CD8-positive, alpha-beta memory T cell (primary cell): ENCODE data around the gene DOCK1. TPM values are rescaled to one million over a fixed set of nuclear protein-coding genes. Genes with fewer than 3 reads are reported as not detected.

Experiments used
- CTCF ChIA-PET: fragments of 350-600 bp; sonication (Branson Sonifier 250); formaldehyde crosslinking; loops from one replicate; lab custom pipeline; 2021; ENCODE audit warnings: antibody characterized with exemption; lab: Charles Lee
- POLR2A ChIA-PET: fragments of 350-600 bp; sonication (Branson Sonifier 250); formaldehyde crosslinking; loops from one replicate; lab custom pipeline; 2021; ENCODE audit warnings: antibody characterized with exemption; lab: Charles Lee
- DNase-seq, 5 donors: peaks; one replicate each; pipeline versions ENCODE4 v3.0.0 to v3.0.0-alpha.2; 2020 to 2022; ENCODE audit warnings: mixed read lengths in 1 of 5
- H3K27ac ChIP-seq: one replicate; pipeline ENCODE4 v1.7.0; 2013; ENCODE audit warnings: low read depth, mild to moderate bottlenecking, low read length, moderate library complexity
- H3K27me3 ChIP-seq: 2 replicates; pipeline ENCODE4 v1.7.0; 2013; ENCODE audit warnings: low read length, mild to moderate bottlenecking; ENCODE audit not compliant: insufficient read depth, poor library complexity, severe bottlenecking
- H3K36me3 ChIP-seq: 2 replicates; pipeline ENCODE4 v1.7.0; 2013; ENCODE audit warnings: mild to moderate bottlenecking, low read length, moderate library complexity; ENCODE audit not compliant: insufficient read depth
- H3K4me1 ChIP-seq: 2 replicates; pipeline ENCODE4 v1.7.0; 2013; ENCODE audit warnings: mild to moderate bottlenecking, low read length, moderate library complexity; ENCODE audit not compliant: insufficient read depth
- H3K4me3 ChIP-seq: 2 replicates; pipeline ENCODE4 v1.7.0; 2013; ENCODE audit warnings: mild to moderate bottlenecking, low read length
- H3K9me3 ChIP-seq: 2 replicates; pipeline ENCODE4 v1.7.0; 2013; ENCODE audit warnings: mild to moderate bottlenecking, low read length
- H3K27ac Mint-ChIP-seq, 8 donors: one replicate each; pipeline ENCODE4 v1.8.0; 2020 to 2021; ENCODE audit warnings: mixed read lengths in 8 of 8, mild to moderate bottlenecking in 6 of 8, inconsistent platforms in 3 of 8, moderate library complexity in 3 of 8
- H3K27me3 Mint-ChIP-seq, 2 donors: one replicate each; pipeline ENCODE4 v1.8.0; 2020 to 2021; ENCODE audit warnings: mixed read lengths in 2 of 2, mild to moderate bottlenecking in 1 of 2, moderate library complexity in 1 of 2
- H3K36me3 Mint-ChIP-seq, 3 donors: one replicate each; pipeline ENCODE4 v1.8.0; 2020 to 2021; ENCODE audit warnings: mixed read lengths in 3 of 3, inconsistent platforms in 1 of 3, mild to moderate bottlenecking in 1 of 3
- H3K4me1 Mint-ChIP-seq, 3 donors: one replicate each; pipeline ENCODE4 v1.8.0; 2020 to 2021; ENCODE audit warnings: mixed read lengths in 3 of 3, inconsistent platforms in 1 of 3, mild to moderate bottlenecking in 1 of 3
- H3K4me3 Mint-ChIP-seq, 7 donors: one replicate each; pipeline ENCODE4 v1.8.0; 2020 to 2021; ENCODE audit warnings: mixed read lengths in 7 of 7, mild to moderate bottlenecking in 6 of 7, moderate library complexity in 4 of 7, inconsistent platforms in 2 of 7
- H3K9me3 Mint-ChIP-seq, 5 donors: one replicate each; pipeline ENCODE4 v1.8.0; 2020 to 2022; ENCODE audit warnings: mixed read lengths in 5 of 5, mild to moderate bottlenecking in 3 of 5, moderate library complexity in 2 of 5, inconsistent platforms in 1 of 5
- polyA plus RNA-seq: library from polyadenylated mRNA; unstranded; fragments of 300-500 nt; fragmentation: Illumina TruSeq; gene quantifications from one replicate; pipeline ENCODE4 v1.2.3, GENCODE V29; 2021
- total RNA-seq, 2 experiments: library from RNA; stranded (reverse); gene quantifications; one replicate each; pipeline ENCODE4 v1.2.3, GENCODE V29; 2021

DOCK1 gene
- total and polyA plus RNA-seq, 3 experiments from 2014 or later: 0.16 to 0.18 TPM; not detected in 1

DNA sequence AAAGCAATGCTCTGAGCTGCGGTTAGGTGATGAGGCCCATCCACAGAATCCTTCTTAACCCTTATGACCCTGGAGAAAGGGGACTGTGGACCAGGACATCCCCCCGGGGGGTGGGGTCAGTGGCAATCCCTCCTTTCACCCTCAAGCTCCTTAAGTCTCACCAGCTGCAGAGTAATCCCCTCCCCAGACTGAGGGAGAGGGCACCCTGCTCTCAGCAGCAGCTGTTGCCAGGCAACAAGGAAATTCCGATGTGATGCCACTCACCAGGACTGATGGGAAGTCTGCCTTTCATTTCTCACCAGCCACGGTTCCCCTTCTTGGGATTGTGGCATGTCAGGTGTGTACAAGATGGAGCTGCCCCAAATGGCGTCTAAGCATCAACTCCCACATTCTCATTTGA is 129.6 kb downstream of the DOCK1 start:
- no peaks in the 10 kb centered on the region for H3K36me3 Mint-ChIP-seq
- Histone ChIP-seq H3K36me3 (no peaks in the 10 kb centered on the region), H3K27me3 (no peaks in the 10 kb centered on the region), H3K4me3 (no peak overlapping the region), H3K9me3 (no peaks in the 10 kb centered on the region), H3K4me1 (no peaks in the 10 kb centered on the region), H3K27ac (no peak overlapping the region)
- no peak overlapping the region for H3K27ac Mint-ChIP-seq
- DNase-seq: no peak
- H3K4me3 Mint-ChIP-seq: no peak overlapping the region
- H3K4me1 Mint-ChIP-seq: no peaks in the 10 kb centered on the region
- no peaks in the 10 kb centered on the region for H3K27me3 Mint-ChIP-seq
- ChIA-PET CTCF (no interaction called here), POLR2A (no interaction called here)
- peaks cover 0 to 4% (median 4%) of the 10 kb centered on the region in 5 donors for H3K9me3 Mint-ChIP-seq

DNA sequence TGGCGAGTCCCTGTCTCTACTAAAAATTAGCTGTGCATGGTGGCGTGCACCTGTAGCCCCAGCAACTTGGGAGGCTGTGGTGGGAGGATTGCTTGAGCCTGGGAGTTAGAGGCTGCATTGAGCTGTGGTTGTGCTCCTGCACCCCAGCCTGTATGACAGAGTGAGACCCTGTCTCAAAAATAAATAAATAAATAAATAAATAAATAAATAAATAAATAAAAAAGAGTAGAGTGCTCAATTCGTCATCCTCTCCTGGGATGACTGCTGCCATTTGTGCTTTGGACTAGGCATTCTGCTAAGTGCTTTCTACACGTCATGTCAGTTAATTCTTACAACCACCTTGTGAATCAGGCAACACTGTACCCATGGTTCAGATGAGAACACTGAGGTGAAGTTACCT is 130.6 kb downstream of the DOCK1 start:
- Histone ChIP-seq H3K36me3 (no peaks in the 10 kb centered on the region), H3K27me3 (no peaks in the 10 kb centered on the region), H3K27ac (no peak overlapping the region), H3K4me3 (no peak overlapping the region), H3K9me3 (no peaks in the 10 kb centered on the region), H3K4me1 (no peaks in the 10 kb centered on the region)
- H3K27me3 Mint-ChIP-seq: no peaks in the 10 kb centered on the region
- ChIA-PET CTCF (no interaction called here), POLR2A (no interaction called here)
- no peak for DNase-seq
- H3K4me1 Mint-ChIP-seq: no peaks in the 10 kb centered on the region
- H3K9me3 Mint-ChIP-seq: peaks cover 0 to 4% (median 0%) of the 10 kb centered on the region in 5 donors
- H3K27ac Mint-ChIP-seq: peak overlapping the region in 1 of 8 donors; percentile 43
- H3K36me3 Mint-ChIP-seq: no peaks in the 10 kb centered on the region
- H3K4me3 Mint-ChIP-seq: no peak overlapping the region

DNA sequence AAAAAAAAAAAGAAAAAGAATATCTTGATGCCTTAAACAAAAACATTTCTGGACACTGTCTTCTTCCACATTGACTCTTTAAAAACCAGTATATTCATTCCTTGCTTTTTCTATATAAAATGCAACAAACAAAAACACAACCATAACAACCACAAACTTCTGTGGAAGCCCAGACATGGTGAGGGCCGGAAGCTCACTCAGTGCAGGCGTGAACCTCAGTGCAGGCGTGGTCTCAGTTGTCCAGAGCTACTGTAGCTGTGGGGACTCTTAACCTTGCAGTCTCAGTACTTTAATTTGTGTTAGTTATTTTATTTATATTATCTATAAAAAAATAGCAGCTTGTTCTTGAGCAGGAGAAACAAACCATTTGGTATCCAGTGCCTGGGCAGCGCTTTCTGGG is 131.8 kb downstream of the DOCK1 start:
- CTCF ChIA-PET: no interaction called here
- peaks cover 0 to 6% (median 0%) of the 10 kb centered on the region in 5 donors for H3K9me3 Mint-ChIP-seq
- no peaks in the 10 kb centered on the region for H3K36me3 Mint-ChIP-seq
- Histone ChIP-seq H3K36me3 (no peaks in the 10 kb centered on the region), H3K27ac (no peak overlapping the region), H3K27me3 (no peaks in the 10 kb centered on the region), H3K4me3 (no peak overlapping the region), H3K4me1 (no peaks in the 10 kb centered on the region), H3K9me3 (no peaks in the 10 kb centered on the region)
- no peaks in the 10 kb centered on the region for H3K4me1 Mint-ChIP-seq
- no peak overlapping the region for H3K4me3 Mint-ChIP-seq
- H3K27me3 Mint-ChIP-seq: no peaks in the 10 kb centered on the region
- POLR2A ChIA-PET: no interaction called here
- no peak overlapping the region for H3K27ac Mint-ChIP-seq
- DNase-seq: no peak

DNA sequence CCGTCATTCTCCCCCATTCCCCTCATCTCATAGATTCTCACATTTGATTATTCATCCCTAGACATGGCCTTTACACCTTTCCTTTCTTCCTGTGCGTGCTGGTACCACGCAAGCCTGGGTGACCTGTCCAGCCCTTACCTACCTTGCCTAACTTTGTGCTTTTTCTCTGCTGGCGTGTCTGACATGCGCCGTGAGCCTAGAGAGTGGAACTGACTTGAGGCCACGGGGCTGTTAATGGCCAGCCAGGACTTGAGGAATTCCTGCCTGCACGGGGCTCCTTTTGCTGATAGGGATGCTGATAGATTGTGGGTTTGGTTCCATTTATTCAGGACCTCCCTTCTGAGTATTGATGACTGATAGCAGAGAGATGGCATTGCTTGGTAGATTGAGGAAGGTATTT is 134.2 kb downstream of the DOCK1 start:
- no peaks in the 10 kb centered on the region for H3K4me1 ChIP-seq
- H3K27ac Mint-ChIP-seq: no peak overlapping the region
- H3K36me3 Mint-ChIP-seq: no peaks in the 10 kb centered on the region
- no peaks in the 10 kb centered on the region for H3K27me3 ChIP-seq
- H3K27me3 Mint-ChIP-seq: peaks cover 0 to 3% of the 10 kb centered on the region in 2 donors
- no peak for DNase-seq
- no peak overlapping the region for H3K27ac ChIP-seq
- H3K36me3 ChIP-seq: no peaks in the 10 kb centered on the region
- H3K4me3 ChIP-seq: no peak overlapping the region
- ChIA-PET POLR2A (no interaction called here), CTCF (no interaction called here)
- H3K4me1 Mint-ChIP-seq: no peaks in the 10 kb centered on the region
- H3K9me3 ChIP-seq: no peaks in the 10 kb centered on the region
- H3K4me3 Mint-ChIP-seq: no peak overlapping the region
- peaks cover 0 to 7% (median 0%) of the 10 kb centered on the region in 5 donors for H3K9me3 Mint-ChIP-seq

DNA sequence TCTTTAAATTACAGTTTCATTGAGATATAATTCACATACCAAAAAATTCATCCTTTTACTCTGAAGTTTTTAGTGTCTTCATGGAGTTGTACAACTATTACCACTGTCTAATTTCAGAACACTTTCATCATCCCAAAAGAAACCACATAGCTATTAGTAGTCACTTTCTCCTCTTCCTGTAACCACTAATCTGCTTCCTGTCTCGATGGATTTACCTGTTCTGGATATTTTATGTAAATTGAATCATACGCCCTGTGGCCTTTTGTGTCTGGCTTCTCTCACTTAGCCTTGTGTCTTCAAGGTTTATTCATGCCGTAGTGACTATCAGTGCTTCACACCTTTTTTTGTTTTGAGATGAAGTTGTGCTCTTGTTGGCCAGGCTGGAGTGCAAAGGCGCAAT is 135.5 kb downstream of the DOCK1 start:
- DNase-seq: no peak
- ChIA-PET CTCF (no interaction called here), POLR2A (no interaction called here)
- Mint-ChIP-seq H3K4me1 (no peaks in the 10 kb centered on the region), H3K36me3 (no peaks in the 10 kb centered on the region), H3K9me3 (peaks cover 0 to 6% (median 0%) of the 10 kb centered on the region in 5 donors), H3K27ac (no peak overlapping the region), H3K27me3 (peaks cover 0 to 3% of the 10 kb centered on the region in 2 donors), H3K4me3 (no peak overlapping the region)
- no peak overlapping the region for H3K27ac ChIP-seq
- no peaks in the 10 kb centered on the region for H3K27me3 ChIP-seq
- H3K4me3 ChIP-seq: no peak overlapping the region
- H3K4me1 ChIP-seq: no peaks in the 10 kb centered on the region
- no peaks in the 10 kb centered on the region for H3K36me3 ChIP-seq
- H3K9me3 ChIP-seq: no peaks in the 10 kb centered on the region

DNA sequence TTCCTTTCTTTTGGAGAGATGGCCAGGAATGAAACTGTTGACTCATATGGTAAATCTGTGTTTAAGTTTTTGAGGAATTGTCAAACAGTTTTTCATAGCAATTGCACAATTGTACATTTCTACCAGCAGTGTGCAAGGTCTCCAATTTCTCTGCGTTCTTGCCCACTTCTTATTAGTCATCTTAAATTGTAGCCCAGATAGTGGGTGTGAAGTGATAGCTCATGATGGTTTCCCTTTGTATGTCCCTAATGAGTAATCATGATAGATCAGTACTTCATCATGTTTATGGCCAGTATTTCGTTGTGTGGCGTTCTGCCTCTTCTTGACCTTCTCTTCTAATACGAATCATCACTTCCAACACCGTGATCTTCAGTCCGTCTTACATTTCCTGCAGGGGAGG is 136.3 kb downstream of the DOCK1 start:
- H3K4me1 Mint-ChIP-seq: no peaks in the 10 kb centered on the region
- H3K9me3 ChIP-seq: no peaks in the 10 kb centered on the region
- peaks cover 0 to 3% (median 0%) of the 10 kb centered on the region in 5 donors for H3K9me3 Mint-ChIP-seq
- no peak for DNase-seq
- H3K27me3 ChIP-seq: no peaks in the 10 kb centered on the region
- peaks cover 0 to 3% of the 10 kb centered on the region in 2 donors for H3K27me3 Mint-ChIP-seq
- ChIA-PET POLR2A (no interaction called here), CTCF (no interaction called here)
- H3K36me3 Mint-ChIP-seq: no peaks in the 10 kb centered on the region
- no peak overlapping the region for H3K4me3 Mint-ChIP-seq
- no peak overlapping the region for H3K4me3 ChIP-seq
- no peak overlapping the region for H3K27ac ChIP-seq
- no peaks in the 10 kb centered on the region for H3K36me3 ChIP-seq
- no peaks in the 10 kb centered on the region for H3K4me1 ChIP-seq
- no peak overlapping the region for H3K27ac Mint-ChIP-seq

DNA sequence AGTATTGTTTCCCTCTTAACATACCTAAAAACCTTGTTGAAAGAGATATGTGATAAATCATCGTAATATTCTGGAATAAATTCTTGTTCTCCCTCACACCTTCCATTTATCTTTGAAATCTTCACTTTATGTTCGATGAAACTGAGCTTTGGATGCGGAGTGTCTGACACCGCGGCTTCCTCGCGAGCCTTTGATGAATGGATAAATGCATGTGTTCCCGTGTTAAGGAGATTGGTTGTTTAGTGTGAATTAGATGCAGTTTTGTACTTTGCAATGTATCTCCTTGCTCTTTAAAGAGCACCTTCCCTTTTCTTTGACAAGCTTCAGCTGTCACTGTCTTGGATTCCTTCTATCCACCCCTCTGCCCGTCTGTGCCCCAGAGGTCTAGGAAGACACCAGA is 138.1 kb downstream of the DOCK1 start:
- Mint-ChIP-seq H3K27me3 (peaks cover 0 to 3% of the 10 kb centered on the region in 2 donors), H3K9me3 (peaks cover 0 to 3% (median 2%) of the 10 kb centered on the region in 5 donors), H3K27ac (no peak overlapping the region), H3K4me3 (peak overlapping the region in 1 of 7 donors; percentile 65), H3K4me1 (no peaks in the 10 kb centered on the region), H3K36me3 (no peaks in the 10 kb centered on the region)
- Histone ChIP-seq H3K4me1 (no peaks in the 10 kb centered on the region), H3K4me3 (no peak overlapping the region), H3K27me3 (no peaks in the 10 kb centered on the region), H3K27ac (no peak overlapping the region), H3K9me3 (no peaks in the 10 kb centered on the region), H3K36me3 (no peaks in the 10 kb centered on the region)
- ChIA-PET POLR2A (no interaction called here), CTCF (no interaction called here)
- DNase-seq: no peak

DNA sequence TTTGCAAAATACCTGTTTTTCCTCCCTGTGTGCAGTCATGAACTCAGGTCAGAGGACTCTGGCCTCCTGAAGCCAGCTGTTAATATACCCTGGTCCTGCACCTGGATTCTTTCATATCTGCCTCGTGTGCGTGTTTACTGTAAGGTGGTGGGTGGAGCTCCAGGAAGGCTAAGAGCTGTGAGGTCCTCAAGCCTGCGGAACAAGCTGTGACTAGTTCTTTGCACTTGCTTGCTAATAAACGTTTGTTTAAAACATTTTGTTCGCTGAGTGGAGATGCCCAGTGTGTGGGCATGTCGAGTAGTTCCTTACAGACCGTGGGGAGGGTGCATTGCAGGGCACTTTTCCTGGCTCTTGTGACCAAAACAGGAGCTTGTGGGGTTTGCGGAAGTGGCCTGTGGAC is 139.0 kb downstream of the DOCK1 start:
- H3K27me3 ChIP-seq: no peaks in the 10 kb centered on the region
- no peak overlapping the region for H3K27ac Mint-ChIP-seq
- no peaks in the 10 kb centered on the region for H3K4me1 Mint-ChIP-seq
- no peak overlapping the region for H3K27ac ChIP-seq
- H3K27me3 Mint-ChIP-seq: peaks cover 0 to 3% of the 10 kb centered on the region in 2 donors
- no peaks in the 10 kb centered on the region for H3K36me3 ChIP-seq
- no peak overlapping the region for H3K4me3 ChIP-seq
- no peaks in the 10 kb centered on the region for H3K4me1 ChIP-seq
- no peak overlapping the region for H3K4me3 Mint-ChIP-seq
- no peak for DNase-seq
- ChIA-PET POLR2A (no interaction called here), CTCF (no interaction called here)
- no peaks in the 10 kb centered on the region for H3K36me3 Mint-ChIP-seq
- peaks cover 0 to 3% (median 0%) of the 10 kb centered on the region in 5 donors for H3K9me3 Mint-ChIP-seq
- H3K9me3 ChIP-seq: no peaks in the 10 kb centered on the region
